Smooth muscle cell (in vitro differentiated cells): ENCODE measurements around the gene AGBL1. TPM values are rescaled to one million over a fixed set of nuclear protein-coding genes. Genes with fewer than 3 reads are reported as not detected.

Experiments used
- DNase-seq: peaks from one replicate; lab custom pipeline; 2025; ENCODE audit not compliant: unreplicated experiment; lab: John Stamatoyannopoulos, UW
- H2AFZ ChIP-seq: fragments of 200-600 bp; sonication (generic); 2 replicates; pipeline ENCODE4 v1.6.0; 2016; ENCODE audit warnings: antibody characterized with exemption, low read depth, mild to moderate bottlenecking
- H3F3A ChIP-seq: fragments of 200-600 bp; sonication (generic); 2 replicates; pipeline ENCODE4 v1.6.0; 2017; ENCODE audit warnings: antibody characterized with exemption, low read depth
- H3K27ac ChIP-seq: fragments of 200-600 bp; sonication (generic); 2 replicates; pipeline ENCODE4 v1.5.1; 2016; ENCODE audit warnings: low read depth, mild to moderate bottlenecking
- H3K27me3 ChIP-seq: fragments of 200-600 bp; sonication (generic); 2 replicates; pipeline ENCODE4 v1.6.1; 2016; ENCODE audit warnings: low read depth, mild to moderate bottlenecking
- H3K36me3 ChIP-seq: fragments of 200-600 bp; sonication (generic); 2 replicates; pipeline ENCODE4 v1.5.1; 2016; ENCODE audit warnings: low read depth
- H3K4me1 ChIP-seq: fragments of 200-600 bp; sonication (generic); 2 replicates; pipeline ENCODE4 v1.5.1; 2016; ENCODE audit warnings: low read depth
- H3K4me2 ChIP-seq: fragments of 200-600 bp; sonication (generic); 2 replicates; pipeline ENCODE4 v1.6.0; 2016; ENCODE audit warnings: mild to moderate bottlenecking
- H3K4me3 ChIP-seq: fragments of 200-600 bp; sonication (generic); 2 replicates; pipeline ENCODE4 v1.5.1; 2016; ENCODE audit warnings: mild to moderate bottlenecking
- H3K79me2 ChIP-seq: fragments of 200-600 bp; sonication (generic); 2 replicates; pipeline ENCODE4 v1.6.0; 2016; ENCODE audit warnings: low read depth, mild to moderate bottlenecking
- H3K9ac ChIP-seq: fragments of 200-600 bp; sonication (generic); 2 replicates; pipeline ENCODE4 v1.6.0; 2016; ENCODE audit warnings: low read depth
- H3K9me3 ChIP-seq: fragments of 200-600 bp; sonication (generic); replicated peaks from 2 replicates; pipeline ENCODE4 v1.5.1; 2016; ENCODE audit warnings: low read depth
- H4K20me1 ChIP-seq: fragments of 200-600 bp; sonication (generic); 2 replicates; pipeline ENCODE4 v1.6.0; 2016; ENCODE audit warnings: low read depth
- CTCF ChIP-seq: fragments of 200-600 bp; sonication (generic); IDR thresholded peaks from 2 replicates; pipeline ENCODE4 v1.5.1; 2017; ENCODE audit warnings: borderline replicate concordance, mild to moderate bottlenecking, antibody characterized with exemption; ENCODE audit not compliant: insufficient read depth, poor library complexity, severe bottlenecking
- WGBS: methylation state at CpG from one replicate; pipeline ENCODE4 v1.1.7; 2016; ENCODE audit warnings: low lambda C conversion rate; 5-methylcytosine and 5-hydroxymethylcytosine counted together
- polyA plus RNA-seq: library from polyadenylated mRNA; unstranded; fragments of >200 nt; fragmentation: Nextera tagmentation; extraction: Ambion mirVana; gene quantifications from 2 replicates; pipeline ENCODE4 v1.2.1, GENCODE V29; 2016
- total RNA-seq: library from RNA; depleted of rRNA; stranded (reverse); fragments of >200 nt; gene quantifications from 2 replicates; pipeline ENCODE4 v1.2.3, GENCODE V29; 2014

AGBL1 gene
- total and polyA plus RNA-seq, 2 experiments from 2014 or later, result not detected

GRCh38 chr15:86164232-86164898 lies 84.7 kb downstream of the AGBL1 start:
- H3K9me3 ChIP-seq, result no peaks in the 10 kb centered on the region
- peaks cover 12% of the 10 kb centered on the region for H3F3A ChIP-seq
- H3K9ac ChIP-seq, result peak overlapping the region; percentile 39
- H3K4me2 ChIP-seq, result peak overlapping the region; percentile 63
- H3K79me2 ChIP-seq, result no peaks in the 10 kb centered on the region
- no peak for TF ChIP-seq CTCF
- 16% methylated on average over 8 of the region's 8 CpGs for WGBS
- DNase-seq, result no peak
- H2AFZ ChIP-seq, result no peak overlapping the region
- no peak overlapping the region for H3K4me3 ChIP-seq
- H3K4me1 ChIP-seq, result peaks cover 5% of the 10 kb centered on the region
- no peaks in the 10 kb centered on the region for H3K27me3 ChIP-seq
- H3K36me3 ChIP-seq, result no peaks in the 10 kb centered on the region
- no peaks in the 10 kb centered on the region for H4K20me1 ChIP-seq
- peak overlapping the region; percentile 86 for H3K27ac ChIP-seq

- Histone ChIP-seq H3K9ac (no peak overlapping the region), H3F3A (peaks cover 12% of the 10 kb centered on the region), H3K27me3 (no peaks in the 10 kb centered on the region), H3K4me3 (no peak overlapping the region), H3K79me2 (no peaks in the 10 kb centered on the region), H3K27ac (peak overlapping the region; percentile 86), H4K20me1 (no peaks in the 10 kb centered on the region), H3K4me1 (peaks cover 5% of the 10 kb centered on the region), H2AFZ (no peak overlapping the region), H3K9me3 (no peaks in the 10 kb centered on the region), H3K36me3 (no peaks in the 10 kb centered on the region), H3K4me2 (peak overlapping the region; percentile 26)
- TF ChIP-seq CTCF, result no peak
- WGBS, result 11% methylated on average over 5 of the region's 5 CpGs
- DNase-seq, result no peak
Observed at GRCh38 chr15:86165265-86166211, 85.9 kb downstream of the AGBL1 start.

- Histone ChIP-seq H2AFZ (no peak overlapping the region), H4K20me1 (no peaks in the 10 kb centered on the region)
- TF ChIP-seq CTCF, result no peak
Observed at GRCh38 chr15:86167841-86168240, 88.2 kb downstream of the AGBL1 start.

More at GRCh38 chr15:86167841-86168240, 88.2 kb downstream of the AGBL1 start:
- peaks cover 5% of the 10 kb centered on the region for H3K4me1 ChIP-seq
- H3K4me2 ChIP-seq, result no peak overlapping the region
- H3K79me2 ChIP-seq, result no peaks in the 10 kb centered on the region
- H3K9ac ChIP-seq, result no peak overlapping the region
- no peaks in the 10 kb centered on the region for H3K27me3 ChIP-seq
- no peak for DNase-seq
- H3K9me3 ChIP-seq, result no peaks in the 10 kb centered on the region
- H3K36me3 ChIP-seq, result no peaks in the 10 kb centered on the region
- no peak overlapping the region for H3K4me3 ChIP-seq
- H3F3A ChIP-seq, result peaks cover 8% of the 10 kb centered on the region
- no peak overlapping the region for H3K27ac ChIP-seq
